Loucy (cell line): ENCODE data around the gene AP1AR.

ENCODE experiments used
- CTCF ChIP-seq: fragments of 200-600 bp; sonication (generic); conservative IDR thresholded peaks from 2 replicates; pipeline ENCODE4 v1.5.1; 2014; ENCODE audit warnings: mild to moderate bottlenecking, antibody characterized with exemption, low read length
- EZH2phosphoT487 ChIP-seq: fragments of 200-600 bp; IDR thresholded peaks from 2 replicates; pipeline ENCODE4 v1.6.1; 2018; ENCODE audit warnings: antibody characterized with exemption, mild to moderate bottlenecking, moderate library complexity, borderline replicate concordance

- TF ChIP-seq CTCF (no peak), EZH2phosphoT487 (no peak)
Observed at GRCh38 chr4:112184438-112184837, 47.1 kb upstream of the AP1AR start.
